HG02938 (cell line): Measurements from ENCODE around the gene EGLN1.

ENCODE experiments used
- ATAC-seq: cut with Tn5 transposase; IDR thresholded peaks from one replicate; pipeline ENCODE4 v1.9.1; 2021; ENCODE audit warnings: mild to moderate bottlenecking, moderate library complexity; ENCODE audit not compliant: unreplicated experiment

EGLN1 gene

GRCh38 chr1:231334952-231335351 lies 87.1 kb downstream of the EGLN1 start:
- no peak for ATAC-seq

GRCh38 chr1:231334079-231334666 lies 87.9 kb downstream of the EGLN1 start:
- ATAC-seq, result peak; percentile 18

GRCh38 chr1:231332761-231333160 lies 89.3 kb downstream of the EGLN1 start:
- ATAC-seq, result no peak

- no peak for ATAC-seq
These were observed 92.6 kb downstream of the EGLN1 start for GRCh38 chr1:231329483-231329882.

DNA sequence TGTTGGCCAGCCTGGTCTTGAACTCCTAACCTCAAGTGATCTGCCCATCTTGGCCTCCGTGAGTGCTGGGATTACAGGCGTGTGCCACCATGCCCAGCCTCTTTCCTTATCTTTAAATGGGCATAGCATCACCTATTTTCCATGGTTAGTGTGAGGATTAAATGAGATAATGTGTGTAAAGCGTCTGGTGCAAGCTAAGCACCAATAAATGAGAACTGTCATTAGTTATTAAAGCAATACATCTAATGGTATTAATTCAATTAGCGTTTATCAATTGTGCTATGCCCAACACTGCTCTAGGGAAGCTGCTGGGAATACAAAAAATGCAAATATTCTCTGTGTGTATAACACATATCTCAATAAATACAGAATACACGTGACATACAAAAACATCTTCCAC lies 94.5 kb downstream of the EGLN1 start:
- no peak for ATAC-seq

DNA sequence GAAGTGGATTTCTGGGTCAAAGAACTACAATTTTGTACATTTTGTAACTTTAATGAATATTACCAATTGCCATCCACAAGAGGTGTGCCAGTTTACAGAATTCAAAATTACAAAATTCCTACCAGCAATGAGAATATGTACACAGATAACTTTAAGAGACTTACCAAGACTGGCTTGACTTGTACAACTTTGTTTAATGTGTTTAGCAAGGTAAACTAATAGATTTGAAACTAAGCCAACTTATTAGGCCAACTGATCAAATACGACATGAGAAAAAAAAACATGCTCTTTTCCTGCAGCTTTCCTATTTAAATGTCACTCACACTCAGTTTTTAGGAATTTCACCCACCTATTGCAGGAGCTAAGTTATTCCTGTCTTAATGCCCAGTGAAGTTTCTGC lies 95.8 kb downstream of the EGLN1 start:
- ATAC-seq, result no peak

- no peak for ATAC-seq
These were observed 97.4 kb downstream of the EGLN1 start for GRCh38 chr1:231324660-231325059.

DNA sequence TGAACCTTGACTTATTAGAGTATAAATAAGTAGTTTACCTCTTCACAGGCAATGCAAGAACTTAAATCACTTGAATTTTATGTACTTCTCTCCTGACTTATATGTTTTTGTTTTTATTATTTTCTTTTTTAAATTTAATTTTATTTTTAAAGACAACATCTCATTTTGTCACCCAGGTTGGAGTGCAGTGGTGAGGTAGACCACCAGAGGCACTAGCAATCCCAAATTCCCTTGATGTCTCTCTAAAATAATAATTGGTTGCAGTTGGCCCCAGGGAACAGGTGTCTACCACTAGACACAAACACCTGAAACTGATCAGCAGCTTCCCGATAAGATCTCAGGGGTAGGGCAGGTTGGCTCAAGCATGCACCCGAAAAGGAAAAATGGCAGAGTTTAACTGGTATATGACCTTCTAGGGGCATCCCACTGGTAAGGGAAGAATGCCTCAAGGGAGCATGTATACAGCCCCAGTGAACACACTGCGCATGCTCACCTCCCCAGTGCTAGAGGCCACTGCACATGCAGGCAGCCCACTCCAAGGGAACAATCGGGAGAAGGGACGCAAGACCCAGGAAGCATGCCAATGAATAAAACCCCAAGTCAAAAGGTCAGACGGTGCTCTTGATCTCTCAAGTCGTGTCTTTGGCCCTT lies 99.1 kb downstream of the EGLN1 start:
- ATAC-seq, result no peak

DNA sequence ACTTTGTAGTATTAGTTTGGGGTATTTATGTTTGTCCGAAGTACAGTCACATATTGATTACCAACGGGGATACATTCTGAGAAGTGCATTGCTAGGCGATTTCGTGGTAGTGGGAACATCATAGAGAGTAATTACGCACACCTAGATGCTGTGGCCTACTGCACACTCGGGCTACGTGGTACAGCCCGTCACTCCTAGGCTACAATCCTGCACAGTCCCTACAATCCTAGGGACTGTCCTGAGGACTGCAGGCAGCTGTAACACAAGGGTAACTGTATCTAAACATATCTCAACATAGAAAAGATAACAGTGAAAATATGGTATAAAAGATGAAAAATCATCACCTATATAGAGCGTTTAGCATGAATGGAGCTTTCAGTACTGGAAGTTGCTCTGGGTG lies 103.0 kb downstream of the EGLN1 start:
- no peak for ATAC-seq

- no peak for ATAC-seq
These were observed 103.5 kb downstream of the EGLN1 start for GRCh38 chr1:231318568-231318967.

- no peak for ATAC-seq
These were observed 104.1 kb downstream of the EGLN1 start for GRCh38 chr1:231318015-231318355.

GRCh38 chr1:231317306-231318014 lies 104.6 kb downstream of the EGLN1 start:
- no peak for ATAC-seq

DNA sequence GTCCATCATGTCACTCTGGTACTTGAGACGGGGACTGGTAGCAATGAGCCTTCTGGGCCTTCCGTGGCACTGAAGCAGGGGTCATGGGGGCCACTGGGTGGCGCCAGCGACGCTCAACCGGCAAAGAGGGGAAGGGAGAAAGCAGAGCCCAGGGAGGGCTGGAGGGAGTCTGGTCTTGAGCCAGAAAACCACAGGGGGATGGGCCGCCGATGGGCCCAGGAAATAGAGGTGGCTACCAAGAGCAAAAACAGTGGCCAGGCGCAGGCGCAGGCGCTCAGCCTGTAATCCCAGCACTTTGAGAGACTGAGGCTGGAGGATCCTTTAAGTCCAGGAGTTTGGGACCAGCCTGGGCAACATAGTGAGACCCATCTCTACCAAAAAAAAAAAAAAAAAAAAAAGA lies 106.2 kb downstream of the EGLN1 start:
- ATAC-seq, result peak; percentile 61
